Muscle layer of colon (tissue), 2 donors: ENCODE measurements around the gene TMEM61.

ENCODE experiments used
- H3K27ac ChIP-seq: one replicate; pipeline ENCODE4 v1.7.0; 2013; ENCODE audit warnings: low read depth, mild to moderate bottlenecking, low read length, moderate library complexity
- H3K27me3 ChIP-seq, 2 donors: one replicate each; pipeline ENCODE4 v1.7.0; 2013; ENCODE audit warnings: low read length in 2 of 2, mild to moderate bottlenecking in 2 of 2; ENCODE audit not compliant: insufficient read depth in 2 of 2, control insufficient read depth in 1 of 2
- H3K36me3 ChIP-seq: one replicate; pipeline ENCODE4 v1.7.0; 2013; ENCODE audit warnings: mild to moderate bottlenecking, low read length; ENCODE audit not compliant: insufficient read depth
- H3K4me1 ChIP-seq: one replicate; pipeline ENCODE4 v1.7.0; 2013; ENCODE audit warnings: mild to moderate bottlenecking, low read length; ENCODE audit not compliant: insufficient read depth
- H3K4me3 ChIP-seq, 2 donors: one replicate each; pipeline ENCODE4 v1.7.0; 2013; ENCODE audit warnings: low read length in 2 of 2, low read depth in 1 of 2, mild to moderate bottlenecking in 1 of 2, moderate library complexity in 1 of 2
- H3K9ac ChIP-seq: one replicate; pipeline ENCODE4 v1.7.0; 2013; ENCODE audit warnings: low read length
- H3K9me3 ChIP-seq: one replicate; pipeline ENCODE4 v1.7.0; 2013; ENCODE audit warnings: mild to moderate bottlenecking, low read length
- donor health status: abdominal sarcoma.
- donor health status: Adenocarcinoma of cecum.

Gene TMEM61

DNA sequence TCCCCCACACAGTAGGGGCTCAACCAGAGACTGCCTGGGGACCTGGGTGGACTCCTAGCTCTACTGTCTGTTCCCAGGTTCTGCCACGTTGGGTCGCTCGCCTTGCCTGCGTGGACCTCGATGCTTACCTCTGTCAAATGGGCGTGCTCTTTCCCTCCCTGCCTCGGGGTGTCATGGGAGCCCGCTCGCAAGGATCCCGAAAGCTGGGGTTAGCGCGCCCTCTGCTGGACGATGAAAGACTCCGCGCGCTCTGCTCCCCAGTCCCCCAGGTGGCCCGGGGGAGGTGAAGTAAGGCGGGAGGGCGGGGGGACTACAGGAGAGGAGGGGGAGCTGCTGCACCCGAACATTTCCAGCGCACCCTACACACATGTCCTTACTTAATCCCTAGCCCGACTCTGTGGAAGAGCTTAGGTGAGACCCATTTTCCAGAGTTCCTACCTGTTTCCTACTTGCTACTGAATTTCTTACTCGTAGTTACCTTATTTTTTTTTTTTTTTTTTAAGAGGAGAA is 16.0 kb downstream of the TMEM61 start:
- H3K4me1 ChIP-seq, result peaks cover 6% of the 10 kb centered on the region
- no peaks in the 10 kb centered on the region for H3K9me3 ChIP-seq
- H3K9ac ChIP-seq, result no peak overlapping the region
- H3K36me3 ChIP-seq, result no peaks in the 10 kb centered on the region
- no peak overlapping the region for H3K4me3 ChIP-seq
- peaks cover 23 to 40% of the 10 kb centered on the region in 2 donors for H3K27me3 ChIP-seq
- H3K27ac ChIP-seq, result no peak overlapping the region

DNA sequence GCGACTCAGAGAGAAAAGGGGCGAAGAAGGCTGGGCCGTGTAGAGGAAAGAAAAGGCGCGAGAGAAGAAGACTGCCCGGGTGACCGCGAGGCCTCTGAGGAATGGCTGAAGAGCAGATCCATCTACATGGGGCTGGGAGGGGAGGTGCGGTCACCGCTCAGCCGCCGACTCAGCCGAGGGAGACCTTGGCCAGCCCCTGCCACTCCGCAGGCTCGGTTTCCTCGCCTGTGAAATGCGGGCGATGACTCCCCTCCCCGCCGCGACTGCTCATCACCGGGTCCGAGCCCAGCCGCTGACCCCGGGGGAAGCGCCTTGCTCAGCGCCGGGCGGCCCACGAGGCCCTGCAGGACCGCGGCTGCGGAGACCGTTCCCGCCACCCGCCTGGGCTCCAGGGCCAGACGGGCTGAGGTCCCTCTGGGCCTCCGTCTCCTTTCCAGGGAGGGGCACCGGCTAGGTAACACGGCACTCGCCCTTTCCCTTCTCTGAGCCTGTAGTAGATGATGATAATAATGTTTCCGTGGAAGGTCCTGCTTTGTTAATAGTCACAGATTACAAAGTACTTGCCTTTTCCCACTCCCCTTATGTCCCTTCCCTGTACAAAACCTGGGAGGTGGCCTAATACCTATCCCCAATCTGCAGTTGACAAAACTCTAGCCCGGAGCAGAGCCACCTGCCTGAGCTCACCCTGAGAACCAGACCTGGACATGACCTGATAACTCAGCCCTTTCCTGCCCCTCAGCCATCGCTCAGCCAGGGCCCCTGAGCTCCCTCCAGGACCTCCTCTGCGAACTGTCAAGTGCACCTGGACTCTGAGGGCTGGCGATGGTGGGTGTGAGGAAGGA is 16.7 kb downstream of the TMEM61 start:
- Histone ChIP-seq H3K9me3 (no peaks in the 10 kb centered on the region), H3K27me3 (peaks cover 23 to 40% of the 10 kb centered on the region in 2 donors), H3K36me3 (no peaks in the 10 kb centered on the region), H3K27ac (no peak overlapping the region), H3K4me3 (no peak overlapping the region), H3K9ac (no peak overlapping the region), H3K4me1 (peaks cover 6% of the 10 kb centered on the region)

- Histone ChIP-seq H3K27me3 (peaks cover 23 to 40% of the 10 kb centered on the region in 2 donors), H3K9ac (no peak overlapping the region)
Measured at GRCh38 chr1:54997711-54997986, 17.2 kb downstream of the TMEM61 start.

DNA sequence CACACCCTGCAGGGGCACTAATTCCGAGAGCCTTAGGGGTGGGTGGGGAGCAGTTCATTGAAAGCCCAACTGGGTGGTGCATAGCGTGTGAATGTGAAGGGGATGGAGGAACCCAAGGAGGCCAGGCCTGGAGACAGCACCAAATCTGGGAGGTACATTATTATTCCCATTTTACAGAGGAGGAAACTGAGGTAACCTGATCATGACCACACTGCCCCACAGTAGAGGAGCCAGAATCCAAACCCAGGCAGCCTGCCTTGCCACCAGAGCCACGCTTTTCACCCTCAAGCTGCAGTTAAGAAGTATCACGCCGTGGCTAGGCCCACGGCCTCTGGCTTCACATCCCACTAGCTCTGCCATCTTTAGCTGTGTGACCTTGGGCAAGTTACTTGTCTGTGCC is 17.7 kb downstream of the TMEM61 start:
- Histone ChIP-seq H3K4me3 (no peak overlapping the region), H3K27me3 (peaks cover 23 to 40% of the 10 kb centered on the region in 2 donors), H3K27ac (no peak overlapping the region), H3K9me3 (no peaks in the 10 kb centered on the region), H3K36me3 (no peaks in the 10 kb centered on the region), H3K9ac (no peak overlapping the region), H3K4me1 (peaks cover 6% of the 10 kb centered on the region)

More at GRCh38 chr1:54997711-54997986, 17.2 kb downstream of the TMEM61 start:
- H3K4me3 ChIP-seq, result no peak overlapping the region
- peaks cover 6% of the 10 kb centered on the region for H3K4me1 ChIP-seq
- H3K36me3 ChIP-seq, result no peaks in the 10 kb centered on the region
- H3K9me3 ChIP-seq, result no peaks in the 10 kb centered on the region
- H3K27ac ChIP-seq, result no peak overlapping the region

DNA sequence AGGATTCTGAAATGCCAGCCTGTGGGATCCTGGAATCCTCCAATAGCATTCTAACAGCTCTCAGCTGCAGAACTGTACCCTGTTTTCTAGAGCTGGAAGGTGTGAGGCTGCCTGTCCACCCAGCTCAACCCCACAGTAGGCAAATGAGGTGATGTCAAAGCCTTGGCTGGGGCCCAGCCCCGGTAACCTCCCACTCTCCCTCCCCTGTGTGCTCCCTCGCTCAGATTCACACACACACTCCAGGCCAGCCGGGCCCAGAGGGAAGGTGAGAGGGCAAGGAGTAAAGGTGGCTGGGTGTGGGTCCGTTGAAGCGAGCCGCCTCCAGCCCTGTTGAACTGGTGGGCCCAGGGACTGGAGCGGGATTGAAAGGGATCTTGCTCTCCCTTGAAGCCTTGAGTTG is 18.2 kb downstream of the TMEM61 start, which contains the start of gene BSND:
Gene BSND (plus strand): TSS at position 257 of the 400 bp plus-strand sequence. CDS start 254 bp downstream, outside the sequence.
- Histone ChIP-seq H3K36me3 (no peaks in the 10 kb centered on the region), H3K4me3 (no peak within 1 kb of the TSS), H3K4me1 (peaks cover 6% of the 10 kb centered on the region), H3K9me3 (no peaks in the 10 kb centered on the region), H3K27ac (no peak within 1 kb of the TSS), H3K9ac (no peak within 1 kb of the TSS), H3K27me3 (peaks cover 23 to 40% of the 10 kb centered on the region in 2 donors)

DNA sequence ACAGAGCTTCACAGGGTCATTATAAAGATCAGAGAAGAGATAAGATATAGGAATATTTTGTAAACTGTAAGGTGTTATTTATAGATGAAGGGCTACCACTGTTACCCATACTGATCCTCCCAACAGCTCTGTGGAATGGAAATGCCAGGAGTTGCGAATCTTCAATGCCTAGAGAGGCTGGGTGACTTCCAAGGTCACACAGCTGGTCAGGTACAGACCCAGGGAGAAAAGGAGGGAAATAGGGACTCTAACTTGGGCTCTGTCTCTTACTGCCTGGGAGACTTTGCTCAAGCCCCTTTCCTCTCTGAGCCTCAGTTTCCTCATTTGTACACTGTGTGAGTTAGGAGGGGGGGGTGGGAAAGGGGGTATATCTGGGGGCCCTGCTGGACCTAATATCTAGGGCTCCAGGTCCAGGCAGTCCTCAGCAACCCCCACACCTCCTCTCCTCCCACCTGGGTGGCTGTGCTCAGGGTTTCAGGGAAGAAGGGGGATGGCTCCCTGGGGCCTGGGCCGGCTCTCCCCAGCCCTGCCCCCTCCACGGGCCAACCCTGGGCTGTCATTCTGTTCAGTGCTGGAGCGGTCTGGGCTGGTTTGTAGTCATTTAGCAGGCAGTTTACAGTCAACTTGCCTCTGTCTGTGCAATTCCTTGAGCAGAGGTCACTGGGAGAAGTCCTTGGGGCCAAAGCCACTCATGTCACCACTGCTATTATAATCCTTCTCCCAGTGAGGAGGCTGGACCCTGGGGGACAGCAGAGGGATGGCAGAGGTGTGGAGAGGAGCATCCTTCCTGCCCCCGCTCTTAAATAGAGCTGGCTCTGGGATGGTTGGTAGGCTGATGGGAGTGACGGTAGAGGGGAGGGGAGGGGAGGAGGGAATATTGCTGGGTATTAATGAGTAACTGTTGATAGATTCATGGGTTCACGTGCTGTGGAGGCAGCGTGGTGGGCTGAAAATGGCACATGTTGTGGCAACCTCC is 20.0 kb downstream of the TMEM61 start:
- peaks cover 6% of the 10 kb centered on the region for H3K4me1 ChIP-seq
- H3K27me3 ChIP-seq, result peaks cover 21 to 39% of the 10 kb centered on the region in 2 donors
- no peaks in the 10 kb centered on the region for H3K9me3 ChIP-seq
- H3K9ac ChIP-seq, result no peak overlapping the region
- no peaks in the 10 kb centered on the region for H3K36me3 ChIP-seq
- H3K4me3 ChIP-seq, result no peak overlapping the region
- no peak overlapping the region for H3K27ac ChIP-seq

DNA sequence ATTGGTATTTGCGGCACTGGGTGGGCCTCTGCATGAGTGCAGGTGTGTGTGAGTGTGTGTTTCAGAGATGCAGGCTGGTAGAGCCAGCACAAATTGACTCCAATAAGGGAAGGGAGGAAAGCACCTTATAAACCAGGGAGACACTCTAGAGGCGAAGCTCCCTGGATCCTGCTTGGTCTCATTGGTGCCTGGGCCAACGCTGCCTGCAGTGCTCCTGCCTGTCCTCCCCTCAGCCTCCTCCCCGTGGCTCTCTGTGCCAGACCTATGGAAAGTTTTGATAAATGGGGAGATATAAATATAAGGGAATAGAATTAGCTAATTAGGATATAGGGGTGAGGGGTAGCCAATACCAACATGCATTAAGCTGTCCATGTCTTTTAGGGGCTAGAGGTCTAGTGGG is 20.9 kb downstream of the TMEM61 start:
- no peak overlapping the region for H3K27ac ChIP-seq
- no peaks in the 10 kb centered on the region for H3K36me3 ChIP-seq
- no peaks in the 10 kb centered on the region for H3K9me3 ChIP-seq
- no peak overlapping the region for H3K9ac ChIP-seq
- peaks cover 6% of the 10 kb centered on the region for H3K4me1 ChIP-seq
- peaks cover 12 to 30% of the 10 kb centered on the region in 2 donors for H3K27me3 ChIP-seq
- no peak overlapping the region for H3K4me3 ChIP-seq

DNA sequence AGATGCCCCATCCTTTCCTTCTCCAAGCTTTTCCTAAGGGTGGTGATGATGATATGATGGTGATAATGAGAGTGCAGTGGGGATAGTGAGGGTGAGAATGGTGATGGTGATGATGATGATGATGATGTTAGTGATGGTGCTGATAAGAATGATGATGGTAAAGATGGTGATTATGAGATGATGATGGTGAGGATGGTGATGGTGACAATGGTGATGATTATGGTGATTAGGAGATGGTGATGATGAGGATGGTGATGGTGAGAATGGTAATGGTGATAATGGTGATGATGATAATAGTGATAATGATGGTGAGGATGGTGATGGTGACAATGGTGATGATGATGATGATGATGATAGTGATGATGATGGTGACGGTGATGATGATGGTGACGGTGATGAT is 22.3 kb downstream of the TMEM61 start:
- Histone ChIP-seq H3K36me3 (no peaks in the 10 kb centered on the region), H3K9ac (no peak overlapping the region), H3K4me3 (no peak overlapping the region), H3K27me3 (peaks cover 5 to 17% of the 10 kb centered on the region in 2 donors), H3K4me1 (no peaks in the 10 kb centered on the region), H3K9me3 (no peaks in the 10 kb centered on the region), H3K27ac (no peak overlapping the region)

DNA sequence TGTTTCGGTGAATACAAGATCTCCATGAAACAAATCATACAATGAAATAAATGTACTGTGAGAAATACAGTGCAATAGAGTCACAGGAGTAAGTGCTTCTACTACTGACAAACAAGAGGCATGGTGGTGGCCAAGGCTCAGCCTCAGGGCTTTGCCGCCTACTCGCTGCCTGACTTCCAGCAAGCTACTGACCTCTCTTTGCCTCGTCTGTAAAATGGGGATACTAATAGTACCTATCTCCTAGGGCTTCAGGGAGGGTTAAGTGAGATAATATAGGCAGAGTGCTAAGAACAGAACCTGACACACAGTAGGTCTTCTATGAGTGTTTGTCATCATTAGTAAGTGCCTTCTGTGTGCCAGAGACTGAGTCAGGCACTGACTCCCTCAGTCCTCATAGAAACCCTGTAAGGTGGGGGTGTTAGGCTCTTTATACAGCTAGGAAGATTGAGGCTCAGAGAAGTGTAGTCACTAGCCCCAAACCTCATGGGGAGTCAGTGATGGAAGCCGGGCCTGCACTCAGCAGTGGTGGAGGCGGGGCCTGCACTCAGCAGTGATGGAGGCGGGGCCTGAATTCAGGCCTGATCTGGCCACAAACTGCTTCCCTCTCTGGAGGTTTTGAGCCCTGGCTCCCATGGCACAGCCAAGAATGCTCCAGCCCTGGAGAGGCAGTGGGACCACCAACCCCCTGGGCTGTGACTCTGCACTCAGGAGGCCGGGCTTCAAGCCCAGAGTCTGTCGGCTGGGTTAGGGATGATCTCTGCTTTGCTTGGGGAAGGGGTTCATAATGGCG is 25.1 kb downstream of the TMEM61 start:
- H3K9ac ChIP-seq, result no peak overlapping the region
- H3K36me3 ChIP-seq, result no peaks in the 10 kb centered on the region
- H3K27me3 ChIP-seq, result peaks cover 0 to 1% of the 10 kb centered on the region in 2 donors
- no peak overlapping the region for H3K4me3 ChIP-seq
- no peaks in the 10 kb centered on the region for H3K4me1 ChIP-seq
- no peak overlapping the region for H3K27ac ChIP-seq
- no peaks in the 10 kb centered on the region for H3K9me3 ChIP-seq

DNA sequence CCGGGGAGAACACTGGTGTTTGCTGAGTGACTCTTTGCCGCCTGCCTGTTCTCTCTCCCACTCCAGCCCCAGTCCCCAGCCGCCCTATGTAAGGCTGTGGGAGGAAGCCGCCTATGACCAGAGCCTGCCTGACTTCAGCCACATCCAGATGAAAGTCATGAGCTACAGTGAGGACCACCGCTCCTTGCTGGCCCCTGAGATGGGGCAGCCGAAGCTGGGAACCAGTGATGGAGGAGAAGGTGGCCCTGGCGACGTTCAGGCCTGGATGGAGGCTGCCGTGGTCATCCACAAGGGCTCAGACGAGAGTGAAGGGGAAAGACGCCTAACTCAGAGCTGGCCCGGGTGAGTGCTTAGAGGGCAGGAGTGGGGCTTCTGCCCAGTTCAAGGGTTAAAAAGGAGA is 26.5 kb downstream of the TMEM61 start:
- no peaks in the 10 kb centered on the region for H3K27me3 ChIP-seq
- H3K27ac ChIP-seq, result no peak overlapping the region
- H3K9ac ChIP-seq, result no peak overlapping the region
- no peak overlapping the region for H3K4me3 ChIP-seq
- no peaks in the 10 kb centered on the region for H3K9me3 ChIP-seq
- no peaks in the 10 kb centered on the region for H3K36me3 ChIP-seq
- H3K4me1 ChIP-seq, result no peaks in the 10 kb centered on the region

DNA sequence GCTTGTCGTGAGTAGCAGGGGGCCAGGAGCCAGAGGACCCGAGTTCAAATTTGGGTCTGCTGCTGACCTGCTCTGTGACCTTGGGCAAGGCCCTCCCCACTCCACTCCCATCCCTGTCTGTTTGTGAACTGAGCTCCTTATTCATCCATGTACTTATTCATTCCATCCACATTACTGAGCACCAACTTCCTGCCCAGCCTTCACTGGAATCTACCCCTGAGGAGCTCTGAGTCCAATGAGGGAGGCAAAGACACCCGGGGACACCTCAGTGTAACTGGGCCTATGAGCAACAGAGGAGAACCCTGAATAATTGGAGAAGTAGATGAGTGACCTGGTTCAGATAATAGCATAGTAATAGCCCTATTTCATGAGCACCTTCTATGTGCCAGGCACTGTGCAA is 27.2 kb downstream of the TMEM61 start:
- H3K27me3 ChIP-seq, result no peaks in the 10 kb centered on the region
- H3K9ac ChIP-seq, result no peak overlapping the region
- H3K4me1 ChIP-seq, result no peaks in the 10 kb centered on the region
- H3K36me3 ChIP-seq, result no peaks in the 10 kb centered on the region
- H3K4me3 ChIP-seq, result no peak overlapping the region
- no peaks in the 10 kb centered on the region for H3K9me3 ChIP-seq
- H3K27ac ChIP-seq, result no peak overlapping the region
